ENCODE measurements around the gene RNH1. TPM values are rescaled to one million over a fixed set of nuclear protein-coding genes. Genes with fewer than 3 reads are reported as not detected.

Gene RNH1
- total RNA-seq, 1 experiment from 2014 or later = 288 TPM

DNA sequence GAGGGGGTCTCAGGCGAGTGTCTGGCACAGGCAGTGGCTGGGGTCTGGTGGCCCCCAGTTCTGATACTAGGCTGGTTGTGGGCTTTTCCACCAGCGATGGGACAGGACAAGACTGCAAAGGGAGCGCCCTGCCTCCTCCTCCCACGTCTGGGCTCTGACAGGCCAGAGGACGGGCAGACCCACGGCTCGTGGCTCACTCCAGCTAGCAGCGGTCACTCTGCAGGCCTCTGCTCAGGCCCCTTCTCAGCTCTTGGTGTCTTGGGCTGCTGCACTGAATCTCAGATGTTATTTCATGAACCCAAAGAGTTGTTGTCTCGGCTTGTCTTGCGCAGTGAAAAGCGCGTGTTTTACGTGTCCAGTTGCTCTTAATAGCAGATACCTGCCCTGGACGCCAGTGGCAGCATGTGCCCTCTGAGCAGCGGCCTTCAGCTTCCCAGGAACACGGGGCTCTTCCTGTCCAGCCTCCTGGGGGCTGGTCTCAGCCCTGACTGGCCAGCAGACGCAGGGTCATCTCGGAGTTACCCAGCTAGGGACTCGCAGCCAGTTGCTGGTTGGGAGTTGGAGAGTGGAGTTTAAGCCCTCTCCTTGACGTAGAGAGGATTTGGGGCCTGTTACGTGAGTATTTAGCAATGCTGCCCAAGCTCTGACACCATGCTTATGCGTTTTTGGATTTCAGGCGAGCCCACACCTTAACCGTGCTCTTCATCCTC, 47.4 kb downstream of the RNH1 start:
- TF ChIP-seq, protein P1, sequence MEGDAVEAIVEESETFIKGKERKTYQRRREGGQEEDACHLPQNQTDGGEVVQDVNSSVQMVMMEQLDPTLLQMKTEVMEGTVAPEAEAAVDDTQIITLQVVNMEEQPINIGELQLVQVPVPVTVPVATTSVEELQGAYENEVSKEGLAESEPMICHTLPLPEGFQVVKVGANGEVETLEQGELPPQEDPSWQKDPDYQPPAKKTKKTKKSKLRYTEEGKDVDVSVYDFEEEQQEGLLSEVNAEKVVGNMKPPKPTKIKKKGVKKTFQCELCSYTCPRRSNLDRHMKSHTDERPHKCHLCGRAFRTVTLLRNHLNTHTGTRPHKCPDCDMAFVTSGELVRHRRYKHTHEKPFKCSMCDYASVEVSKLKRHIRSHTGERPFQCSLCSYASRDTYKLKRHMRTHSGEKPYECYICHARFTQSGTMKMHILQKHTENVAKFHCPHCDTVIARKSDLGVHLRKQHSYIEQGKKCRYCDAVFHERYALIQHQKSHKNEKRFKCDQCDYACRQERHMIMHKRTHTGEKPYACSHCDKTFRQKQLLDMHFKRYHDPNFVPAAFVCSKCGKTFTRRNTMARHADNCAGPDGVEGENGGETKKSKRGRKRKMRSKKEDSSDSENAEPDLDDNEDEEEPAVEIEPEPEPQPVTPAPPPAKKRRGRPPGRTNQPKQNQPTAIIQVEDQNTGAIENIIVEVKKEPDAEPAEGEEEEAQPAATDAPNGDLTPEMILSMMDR (IDR thresholded peaks at IDR 0.05; ENCODE audit: unreplicated experiment) = no peak
- Mint-ChIP-seq H3K4me3 (ENCODE audit: unreplicated experiment) (no peak overlapping the region), H3K36me3 (ENCODE audit: insufficient read depth, unreplicated experiment) (peaks cover 29% of the 10 kb centered on the region), H3K9me3 (ENCODE audit: unreplicated experiment) (no peaks in the 10 kb centered on the region), H3K27me3 (ENCODE audit: insufficient read depth, unreplicated experiment) (no peaks in the 10 kb centered on the region), H3K27ac (ENCODE audit: low read depth, unreplicated experiment) (no peak overlapping the region), H3K4me1 (ENCODE audit: insufficient read depth, unreplicated experiment) (no peaks in the 10 kb centered on the region)
- ChIA-PET POLR2A (no interaction called here), CTCF (interaction anchor here (0.5 to 1.0 kb wide), 2 partner anchors 12 to 13 kb away, joined by 3 read pairs; no protein-coding TSS in a partner anchor)
- intact Hi-C loops (cut with micrococcal nuclease) = no loop called here
- no peak for DNase-seq (ENCODE audit: unreplicated experiment)
- BruUV-seq (replicated peaks) = no TSS peak

DNA sequence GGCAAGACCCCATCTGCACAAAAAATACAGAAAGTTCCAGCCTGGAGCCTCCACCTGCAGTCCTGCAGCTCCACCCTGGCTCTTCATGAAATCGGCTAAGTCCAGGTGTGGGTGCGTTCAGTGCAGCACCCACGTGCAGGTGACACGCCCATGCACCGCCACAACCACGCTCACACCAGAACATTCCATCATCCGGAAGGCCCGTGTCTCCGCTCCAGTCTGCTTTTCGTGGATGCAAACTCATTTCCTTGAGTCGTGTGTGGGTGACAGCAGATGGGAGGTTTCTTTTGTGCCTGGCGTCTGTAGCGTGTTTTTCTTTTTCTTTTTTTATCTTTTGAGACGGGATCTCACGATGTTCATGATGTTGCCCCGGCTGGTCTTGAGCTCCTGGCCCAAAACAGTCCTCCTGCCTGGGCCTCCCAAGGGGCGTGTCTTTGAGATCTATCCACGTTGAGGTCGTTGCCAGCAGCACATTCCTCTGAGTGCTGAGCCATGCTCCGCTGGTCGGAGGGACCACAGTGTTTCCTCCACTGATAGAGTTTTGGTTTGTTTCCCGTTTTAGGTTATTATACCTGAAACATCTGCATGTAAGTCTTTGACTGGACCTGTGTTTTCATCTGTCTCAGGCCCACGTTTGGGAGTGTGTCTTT, 49.8 kb downstream of the RNH1 start:
- TF ChIP-seq, protein P1 (IDR thresholded peaks at IDR 0.05; ENCODE audit: unreplicated experiment) = no peak
- no peak overlapping the region for H3K4me3 Mint-ChIP-seq (ENCODE audit: unreplicated experiment)
- POLR2A ChIA-PET = interaction anchor here (1.3 kb wide), 1 partner anchor 58 kb away, joined by 4 read pairs; no protein-coding TSS in a partner anchor
- H3K9me3 Mint-ChIP-seq (ENCODE audit: unreplicated experiment) = no peaks in the 10 kb centered on the region
- H3K27me3 Mint-ChIP-seq (ENCODE audit: insufficient read depth, unreplicated experiment) = no peaks in the 10 kb centered on the region
- H3K27ac Mint-ChIP-seq (ENCODE audit: low read depth, unreplicated experiment) = no peak overlapping the region
- peaks cover 53% of the 10 kb centered on the region for H3K36me3 Mint-ChIP-seq (ENCODE audit: insufficient read depth, unreplicated experiment)
- intact Hi-C loops (cut with micrococcal nuclease) = no loop called here
- CTCF ChIA-PET = interaction anchor here (0.5 kb wide), 1 partner anchor 370 kb away, joined by 9 read pairs; the partner anchor contains the start of gene CRACR2B
- H3K4me1 Mint-ChIP-seq (ENCODE audit: insufficient read depth, unreplicated experiment) = no peaks in the 10 kb centered on the region
- BruUV-seq (replicated peaks) = no TSS peak
- DNase-seq (ENCODE audit: unreplicated experiment) = no peak

DNA sequence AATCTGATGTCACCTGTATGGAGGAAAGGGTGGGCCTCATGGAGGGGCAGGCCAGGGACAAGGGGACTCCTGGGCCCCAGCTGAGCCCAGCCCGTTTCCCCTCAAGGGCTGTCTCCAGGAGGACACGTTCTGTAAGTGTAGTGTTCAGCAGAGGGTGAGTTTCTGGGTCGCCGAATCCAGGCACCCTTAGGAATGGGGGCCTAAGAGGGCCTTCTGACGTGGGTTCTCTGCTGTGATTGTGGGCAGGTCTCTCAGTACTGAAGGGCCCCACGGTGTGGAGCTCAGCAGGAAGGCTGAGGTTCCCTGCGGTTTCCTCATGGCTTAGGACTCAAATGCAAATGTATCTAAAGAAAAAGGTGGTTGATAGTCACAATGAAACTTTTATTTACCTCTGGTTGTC, 50.5 kb downstream of the RNH1 start:
- intact Hi-C loops (cut with micrococcal nuclease) = no loop called here
- no peak overlapping the region for H3K4me3 Mint-ChIP-seq (ENCODE audit: unreplicated experiment)
- H3K36me3 Mint-ChIP-seq (ENCODE audit: insufficient read depth, unreplicated experiment) = peaks cover 60% of the 10 kb centered on the region
- POLR2A ChIA-PET = interaction anchor here (0.6 to 1.3 kb wide), 2 partner anchors 19 to 59 kb away, joined by 3 to 4 read pairs; no protein-coding TSS in a partner anchor
- CTCF ChIA-PET = interaction anchor here (0.6 to 0.7 kb wide), 2 partner anchors 55 to 152 kb away, joined by 3 to 4 read pairs; no protein-coding TSS in a partner anchor
- H3K27me3 Mint-ChIP-seq (ENCODE audit: insufficient read depth, unreplicated experiment) = no peaks in the 10 kb centered on the region
- TF ChIP-seq, protein P1 (IDR thresholded peaks at IDR 0.05; ENCODE audit: unreplicated experiment) = no peak
- no peaks in the 10 kb centered on the region for H3K9me3 Mint-ChIP-seq (ENCODE audit: unreplicated experiment)
- H3K4me1 Mint-ChIP-seq (ENCODE audit: insufficient read depth, unreplicated experiment) = peaks cover 3% of the 10 kb centered on the region
- BruUV-seq (replicated peaks) = no TSS peak
- no peak for DNase-seq (ENCODE audit: unreplicated experiment)
- H3K27ac Mint-ChIP-seq (ENCODE audit: low read depth, unreplicated experiment) = no peak overlapping the region

DNA sequence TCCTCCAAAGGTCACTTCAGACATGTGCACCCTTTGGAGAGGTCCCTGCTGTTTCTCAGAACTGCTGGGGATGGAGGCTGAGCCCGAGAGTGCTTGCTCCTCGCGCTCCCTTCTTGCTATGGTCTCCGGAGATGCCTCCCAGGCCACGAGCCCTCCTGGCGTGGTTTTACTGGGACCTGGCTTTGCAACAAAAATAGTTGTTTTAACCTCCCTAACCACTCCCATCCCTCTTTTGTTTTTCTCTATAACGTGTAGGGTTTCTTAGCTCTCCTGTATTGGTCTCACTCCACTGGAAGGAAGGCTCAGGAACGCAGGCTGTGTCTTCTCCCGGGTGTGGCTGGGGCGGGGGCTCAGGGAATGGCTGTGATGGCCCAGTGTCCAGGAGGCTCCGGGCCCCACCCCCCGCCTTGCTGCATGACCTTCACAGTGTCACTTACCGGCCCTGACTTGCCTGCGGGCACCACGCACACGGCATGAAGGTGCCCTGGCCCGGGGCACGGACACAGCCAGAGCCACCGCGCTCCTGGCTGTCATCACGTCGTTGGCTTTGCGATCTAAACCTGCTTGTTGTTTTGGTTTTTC, 51.4 kb downstream of the RNH1 start:
- no TSS peak for BruUV-seq (replicated peaks)
- ChIA-PET POLR2A (interaction anchor here (1.3 kb wide), 1 partner anchor 59 kb away, joined by 4 read pairs; no protein-coding TSS in a partner anchor), CTCF (interaction anchor here (0.7 kb wide), 1 partner anchor 56 kb away, joined by 4 read pairs; no protein-coding TSS in a partner anchor)
- Mint-ChIP-seq H3K27me3 (ENCODE audit: insufficient read depth, unreplicated experiment) (no peaks in the 10 kb centered on the region), H3K36me3 (ENCODE audit: insufficient read depth, unreplicated experiment) (peaks cover 67% of the 10 kb centered on the region), H3K27ac (ENCODE audit: low read depth, unreplicated experiment) (no peak overlapping the region), H3K4me1 (ENCODE audit: insufficient read depth, unreplicated experiment) (peaks cover 11% of the 10 kb centered on the region), H3K4me3 (ENCODE audit: unreplicated experiment) (no peak overlapping the region), H3K9me3 (ENCODE audit: unreplicated experiment) (no peaks in the 10 kb centered on the region)
- intact Hi-C loops (cut with micrococcal nuclease) = no loop called here
- no peak for DNase-seq (ENCODE audit: unreplicated experiment)
- TF ChIP-seq, protein P1 (IDR thresholded peaks at IDR 0.05; ENCODE audit: unreplicated experiment) = no peak
